K562 (cell line): ENCODE measurements around the gene PIK3CG. TPM values are rescaled to one million over a fixed set of nuclear protein-coding genes. Genes with fewer than 3 reads are reported as not detected.
A peak's percentile ranks its signal among the peaks of the same experiment; 100 is the strongest.

Experiments
- AFF1 ChIP-seq, 2 experiments: fragments of 450-650 bp; IDR thresholded peaks; 2 replicates each; pipeline ENCODE4 v1.6.1; 2018; ENCODE audit warnings: mild to moderate bottlenecking in 2 of 2, low read depth in 1 of 2; ENCODE audit not compliant: partially characterized antibody in 2 of 2
- FOXM1 ChIP-seq, 2 experiments: fragments of 450-650 bp in 1 of 2; sonication (generic) in 1 of 2; formaldehyde crosslinking in 1 of 2; IDR thresholded peaks; 2 replicates each; pipeline versions ENCODE4 v1.6.1 to v1.9.0; 2017 to 2022; ENCODE audit warnings: low read depth in 2 of 2, mild to moderate bottlenecking in 2 of 2, missing genetic modification reagents in 1 of 2, moderate library complexity in 1 of 2
- GTF2B ChIP-seq: IDR thresholded peaks from 2 replicates; pipeline ENCODE4 v1.6.1; 2011; ENCODE audit not compliant: insufficient read length; ENCODE audit errors: extremely low read depth
- JUN ChIP-seq, 2 experiments: sonication (generic) in 1 of 2; formaldehyde crosslinking in 1 of 2; IDR thresholded peaks; 2 replicates each; pipeline versions ENCODE4 v1.6.1 to v1.8.0; 2012 to 2022; ENCODE audit warnings: borderline replicate concordance in 2 of 2, mild to moderate bottlenecking in 2 of 2, improper control_type of control experiment in 1 of 2, low read depth in 1 of 2, low read length in 1 of 2, missing genetic modification reagents in 1 of 2
- MECOM ChIP-seq: fragments of 250-450 bp; sonication (Bioruptor Pico); IDR thresholded peaks from 2 replicates; pipeline ENCODE4 v1.8.0; 2022; ENCODE audit warnings: inconsistent platforms
- NONO ChIP-seq, 2 experiments: fragments of 200-400 bp in 1 of 2; fragments of 450-650 bp in 1 of 2; formaldehyde crosslinking in 1 of 2; IDR thresholded peaks; 2 replicates each; pipeline ENCODE4 v1.6.1; 2017; ENCODE audit warnings: low read depth in 2 of 2, mild to moderate bottlenecking in 2 of 2, moderate library complexity in 2 of 2, low read length in 1 of 2
- OTX1 ChIP-seq: fragments of 450-650 bp; formaldehyde crosslinking; IDR thresholded peaks from 2 replicates; pipeline ENCODE4 v1.4.0; 2022; ENCODE audit warnings: mild to moderate bottlenecking
- PTBP1 ChIP-seq: fragments of 200-400 bp; formaldehyde crosslinking; IDR thresholded peaks from 2 replicates; pipeline ENCODE4 v1.6.1; 2017; ENCODE audit warnings: low read depth, low read length
- SMAD4 ChIP-seq: fragments of 250-450 bp; sonication (Bioruptor Pico); conservative IDR thresholded peaks from 2 replicates; pipeline ENCODE4 v1.8.0; 2021; ENCODE audit warnings: inconsistent platforms, mild to moderate bottlenecking, moderate library complexity
- THRA ChIP-seq: fragments of 450-650 bp; IDR thresholded peaks from 2 replicates; pipeline ENCODE4 v1.6.1; 2017; ENCODE audit warnings: mild to moderate bottlenecking, moderate library complexity
- ZC3H8 ChIP-seq: fragments of 450-650 bp; IDR thresholded peaks from 2 replicates; pipeline ENCODE4 v1.6.1; 2017
- ZNF263 ChIP-seq: sonication (generic); formaldehyde crosslinking; IDR thresholded peaks from 2 replicates; pipeline ENCODE4 v1.8.0; 2022; ENCODE audit warnings: mild to moderate bottlenecking, missing genetic modification reagents, borderline replicate concordance
- ZNF431 ChIP-seq: sonication (generic); formaldehyde crosslinking; IDR thresholded peaks from 2 replicates; pipeline ENCODE4 v1.8.0; 2022; ENCODE audit warnings: mild to moderate bottlenecking, missing genetic modification reagents
- polyA plus RNA-seq, 8 experiments: library from polyadenylated mRNA; depleted of rRNA in 4 of 8; stranded (reverse) in 5 of 8; unstranded in 3 of 8; fragments of >200 nt; fragmentation: Nextera tagmentation in 2 of 8; fragmentation: Illumina TruSeq in 1 of 8; extraction: Ambion mirVana in 2 of 8; extraction: Trizol in 1 of 8; gene quantifications; 2 replicates each; pipeline versions ENCODE4 v1.2.1 to v1.2.3, GENCODE V29; 2011 to 2014; ENCODE audit warnings: inconsistent platforms in 1 of 8, missing spikeins in 1 of 8
- total RNA-seq, 7 experiments: library from RNA; depleted of rRNA in 6 of 7; stranded (reverse); fragments of >200 nt in 6 of 7; fragmentation: Illumina TruSeq in 2 of 7; extraction: Trizol in 2 of 7; gene quantifications; 2 replicates each; pipeline versions ENCODE4 v1.2.1 to v1.2.3, GENCODE V29; 2011 to 2021; ENCODE audit warnings: low replicate concordance in 1 of 7
- TF ChIP-seq, protein P1 (sequence below): fragments of 250-450 bp; sonication (Bioruptor Pico); IDR thresholded peaks from 2 replicates; pipeline ENCODE4 v1.4.0; 2020; ENCODE audit warnings: mild to moderate bottlenecking, moderate library complexity

PIK3CG gene
- total and polyA plus RNA-seq, 9 of the 15 experiments (the other 6 are each of a cell fraction or from before 2014, with no cell fraction given) = 5.3 to 42.5 (median 29.0) TPM

DNA sequence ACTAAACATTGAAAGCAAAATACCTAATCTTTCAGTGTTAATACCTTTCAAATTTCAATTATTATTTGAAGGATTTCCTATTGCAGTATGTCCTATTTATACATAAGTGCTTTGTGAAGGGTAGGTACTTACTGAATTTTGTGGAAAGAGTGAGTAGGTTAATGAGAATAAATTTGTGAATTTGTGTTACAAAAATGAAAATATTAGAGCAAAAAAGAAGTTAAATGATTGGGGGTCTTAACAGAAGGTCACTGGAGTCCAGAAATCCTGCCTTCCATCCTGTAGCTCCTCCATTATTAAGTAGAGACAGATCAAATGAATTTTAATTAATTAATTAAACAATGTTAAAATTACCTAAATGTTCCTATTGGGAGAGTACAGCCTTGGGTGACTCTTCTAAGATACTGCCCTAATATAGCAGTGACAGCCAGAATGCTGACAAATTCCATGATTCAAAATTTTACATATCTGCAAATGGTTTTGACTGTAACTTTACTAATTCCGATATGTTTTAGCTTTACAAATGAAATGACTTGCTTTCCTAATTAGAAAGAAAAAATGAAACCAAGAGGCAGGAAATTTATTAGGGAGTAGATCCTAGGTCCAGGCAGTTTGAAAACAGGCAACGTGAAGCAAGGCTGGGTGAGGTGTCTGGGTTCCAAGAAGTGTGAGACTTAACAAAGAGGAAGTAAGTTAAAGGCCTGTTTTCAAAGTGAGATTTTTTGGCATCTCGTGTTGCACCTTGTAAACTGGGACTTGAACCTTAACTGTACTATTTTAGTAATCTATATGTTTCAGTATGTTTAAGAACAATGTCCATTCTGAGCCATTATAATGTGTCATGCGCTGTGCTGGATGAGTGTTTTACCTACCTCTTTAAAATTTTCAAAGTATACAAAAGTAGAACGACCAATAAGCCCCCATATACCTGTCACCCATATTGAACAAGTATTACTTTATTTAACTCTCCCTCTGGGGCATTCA, 1.5 kb downstream of the PIK3CG start (continued):
- TF ChIP-seq SMAD4 = peak; percentile 60; the same call in 1 of the 2 replicates
- no peak for TF ChIP-seq ZNF431 (CRISPR knock-in tag)
- TF ChIP-seq NONO (IDR thresholded peaks at IDR 0.05; ENCODE audit: low read depth in 2 of 2, low read length in 1 of 2) = 0 out of 4 replicates have a peak, but pooled peaks of 1 of the 2 experiments have one; percentile 22
- TF ChIP-seq, protein P1, sequence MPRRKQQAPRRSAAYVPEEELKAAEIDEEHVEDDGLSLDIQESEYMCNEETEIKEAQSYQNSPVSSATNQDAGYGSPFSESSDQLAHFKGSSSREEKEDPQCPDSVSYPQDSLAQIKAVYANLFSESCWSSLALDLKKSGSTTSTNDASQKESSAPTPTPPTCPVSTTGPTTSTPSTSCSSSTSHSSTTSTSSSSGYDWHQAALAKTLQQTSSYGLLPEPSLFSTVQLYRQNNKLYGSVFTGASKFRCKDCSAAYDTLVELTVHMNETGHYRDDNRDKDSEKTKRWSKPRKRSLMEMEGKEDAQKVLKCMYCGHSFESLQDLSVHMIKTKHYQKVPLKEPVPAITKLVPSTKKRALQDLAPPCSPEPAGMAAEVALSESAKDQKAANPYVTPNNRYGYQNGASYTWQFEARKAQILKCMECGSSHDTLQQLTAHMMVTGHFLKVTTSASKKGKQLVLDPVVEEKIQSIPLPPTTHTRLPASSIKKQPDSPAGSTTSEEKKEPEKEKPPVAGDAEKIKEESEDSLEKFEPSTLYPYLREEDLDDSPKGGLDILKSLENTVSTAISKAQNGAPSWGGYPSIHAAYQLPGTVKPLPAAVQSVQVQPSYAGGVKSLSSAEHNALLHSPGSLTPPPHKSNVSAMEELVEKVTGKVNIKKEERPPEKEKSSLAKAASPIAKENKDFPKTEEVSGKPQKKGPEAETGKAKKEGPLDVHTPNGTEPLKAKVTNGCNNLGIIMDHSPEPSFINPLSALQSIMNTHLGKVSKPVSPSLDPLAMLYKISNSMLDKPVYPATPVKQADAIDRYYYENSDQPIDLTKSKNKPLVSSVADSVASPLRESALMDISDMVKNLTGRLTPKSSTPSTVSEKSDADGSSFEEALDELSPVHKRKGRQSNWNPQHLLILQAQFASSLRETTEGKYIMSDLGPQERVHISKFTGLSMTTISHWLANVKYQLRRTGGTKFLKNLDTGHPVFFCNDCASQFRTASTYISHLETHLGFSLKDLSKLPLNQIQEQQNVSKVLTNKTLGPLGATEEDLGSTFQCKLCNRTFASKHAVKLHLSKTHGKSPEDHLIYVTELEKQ (CRISPR knock-in tag) = no peak
- TF ChIP-seq THRA = 0 out of 2 replicates have a peak, but pooled peaks have one; percentile 14
- TF ChIP-seq MECOM (CRISPR knock-in tag) = 0 out of 2 replicates have a peak, but pooled peaks have one; percentile 37
- peak; percentile 70 to 82 for TF ChIP-seq AFF1 (IDR thresholded peaks at IDR 0.05; ENCODE audit: low read depth in 1 of 2, partially characterized antibody in 2 of 2)
- peak; percentile 48; the same call in 1 of the 2 replicates for TF ChIP-seq FOXM1 (IDR thresholded peaks at IDR 0.05; ENCODE audit: low read depth)
- no peak for TF ChIP-seq FOXM1 (CRISPR knock-in tag; IDR thresholded peaks at IDR 0.05; ENCODE audit: low read depth)
- TF ChIP-seq ZNF263 (CRISPR knock-in tag) = no peak
- TF ChIP-seq GTF2B = peak; percentile 16
- peak; percentile 82; the same call in 1 of the 2 replicates for TF ChIP-seq OTX1 (CRISPR knock-in tag)
- TF ChIP-seq PTBP1 = no peak
- TF ChIP-seq JUN (IDR thresholded peaks at IDR 0.05; ENCODE audit: borderline replicate concordance, low read depth, low read length) = 0 out of 2 replicates have a peak, but pooled peaks have one; percentile 11
- no peak for TF ChIP-seq JUN (CRISPR knock-in tag; IDR thresholded peaks at IDR 0.05; ENCODE audit: borderline replicate concordance)
- no peak for TF ChIP-seq ZC3H8
